NCI-H2227 treated with DMSO at 0.1 percent for 48 hours (cell line): Measurements from ENCODE around the gene CCNL2.
"Not testable (repeated sequence)": the region's sequence is repeated elsewhere in the genome, so short reads cannot be mapped to it uniquely, and the experiment has no call there.

Experiments
- DNase-seq: peaks from one replicate; lab custom pipeline; 2025; lab: John Stamatoyannopoulos, UW

The CCNL2 gene

DNA sequence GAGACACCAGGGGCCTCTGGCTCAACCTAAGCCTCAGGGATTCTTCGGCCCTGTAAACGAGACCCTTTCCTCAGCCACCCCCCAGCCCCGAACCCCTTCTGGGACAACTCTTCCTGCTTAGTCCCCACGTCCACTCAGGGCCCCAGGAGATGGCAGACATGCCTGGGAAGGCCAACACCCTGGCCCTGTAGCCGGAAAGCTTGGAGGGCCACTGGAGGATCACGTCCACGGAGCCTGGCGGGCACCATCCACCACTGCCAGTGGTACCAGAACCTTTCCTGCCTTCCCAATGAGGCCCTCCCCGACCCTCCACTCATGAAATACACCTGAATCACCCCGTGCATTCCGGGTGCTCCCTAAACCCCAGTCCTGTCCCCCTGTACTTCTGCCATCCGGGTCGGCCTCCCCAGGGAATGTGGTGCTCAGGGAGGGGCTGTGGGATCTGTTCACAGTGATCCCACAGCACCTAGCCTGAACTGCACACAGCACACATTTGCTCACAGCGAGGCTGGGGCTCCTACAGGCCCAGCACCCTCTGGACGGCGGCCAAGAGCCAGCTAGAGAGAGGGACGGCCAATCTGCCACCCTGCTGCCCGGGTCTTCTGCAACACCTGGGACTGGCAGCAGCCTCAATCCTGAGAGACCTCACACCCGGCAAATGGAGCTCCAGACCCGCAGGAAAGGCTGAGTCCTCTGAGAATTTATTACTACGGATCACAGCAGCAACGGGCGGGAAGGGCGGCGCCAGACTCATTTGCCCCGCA lies 25.9 kb downstream of the CCNL2 start:
- no peak for DNase-seq

DNA sequence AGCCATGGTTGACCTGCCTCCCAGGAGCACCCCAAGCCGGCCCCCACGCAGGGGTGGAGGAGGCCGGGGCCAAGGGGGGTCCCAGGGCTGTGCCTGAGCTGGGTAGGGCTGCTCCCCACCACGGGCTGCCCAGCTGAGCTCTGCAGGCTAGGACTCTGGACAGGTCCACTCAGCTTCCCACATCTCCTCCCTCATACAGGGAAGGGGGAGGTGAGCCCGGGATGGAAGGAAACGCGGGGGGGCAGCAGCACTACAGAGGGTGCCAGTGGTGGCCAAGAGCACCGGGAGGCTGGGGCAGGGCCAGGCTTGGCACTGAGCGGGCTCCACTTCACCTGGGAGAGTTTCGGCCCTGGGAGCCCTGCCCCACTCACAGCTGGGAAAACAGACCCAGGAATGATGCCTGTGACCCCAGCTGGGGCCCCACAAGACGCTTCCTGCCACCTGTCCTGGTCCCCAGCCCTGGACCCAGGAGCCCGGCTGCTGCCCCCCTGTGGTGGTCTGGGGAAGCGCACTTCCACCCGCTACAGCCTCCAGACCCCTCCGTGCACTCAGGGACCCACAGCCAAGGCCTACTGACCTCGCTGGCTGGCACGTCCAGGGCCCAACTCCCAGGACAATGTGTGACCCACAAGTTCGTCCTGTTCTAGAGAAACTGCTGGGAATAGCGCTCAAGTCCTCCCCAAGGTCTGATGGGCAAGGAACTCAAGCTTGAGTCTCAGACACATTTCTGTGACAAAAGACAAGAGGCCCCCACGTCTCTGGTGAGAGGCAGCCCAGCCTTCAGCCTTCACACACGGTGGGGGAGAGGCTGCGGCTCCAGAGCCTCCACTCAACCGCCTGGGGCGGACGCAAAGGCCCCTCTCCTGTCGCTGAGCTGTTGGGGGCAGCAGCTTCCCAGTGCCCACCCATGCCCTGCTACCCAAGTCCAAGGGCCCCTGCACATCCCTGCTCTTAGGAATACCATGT lies 27.1 kb downstream of the CCNL2 start:
- peak; percentile 8 for DNase-seq

DNA sequence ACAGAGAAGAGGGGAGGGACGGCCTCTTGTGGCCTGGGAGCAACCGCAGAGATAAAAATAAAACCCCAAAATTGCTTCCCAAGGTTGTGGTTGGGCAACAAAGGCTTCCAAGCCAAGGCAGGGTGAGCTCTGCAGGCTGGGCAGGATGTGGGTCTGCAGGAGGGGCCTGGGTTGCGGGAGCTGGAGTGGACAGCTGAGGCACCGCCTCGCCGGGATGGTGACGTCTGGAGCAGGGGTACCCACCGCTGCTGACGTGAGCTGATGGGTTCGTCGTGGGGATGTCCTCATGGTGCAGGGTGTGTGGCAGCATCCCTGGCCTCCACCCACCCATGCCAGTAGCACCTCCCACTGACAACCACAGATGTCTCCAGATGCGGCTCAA lies 27.8 kb downstream of the CCNL2 start:
- DNase-seq, result no peak

DNA sequence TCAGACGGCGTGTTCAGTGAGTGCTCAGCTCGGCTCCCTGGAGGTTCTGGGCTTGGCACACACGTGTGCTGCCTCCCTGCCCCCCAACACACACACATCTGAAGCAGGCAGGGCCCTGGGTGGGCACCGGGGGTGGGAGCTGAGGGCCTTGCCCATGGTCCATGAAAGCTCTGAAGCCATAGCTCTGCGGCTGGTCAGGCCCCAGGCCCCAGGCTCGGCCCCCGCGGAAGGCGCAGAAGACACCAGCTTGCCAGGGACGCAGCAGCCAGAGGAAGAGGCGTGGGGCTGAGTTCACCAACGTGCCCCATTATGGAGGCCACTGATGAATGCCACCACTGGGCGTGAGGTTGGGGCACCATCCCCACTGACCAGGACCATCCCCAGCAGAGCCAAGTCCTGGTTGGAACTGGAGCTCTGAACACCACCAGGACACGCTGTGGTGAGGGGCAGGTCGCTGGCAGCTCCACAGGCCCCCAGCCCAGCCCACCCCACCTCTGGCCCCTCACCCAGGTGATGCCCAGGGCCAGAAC lies 28.3 kb downstream of the CCNL2 start:
- DNase-seq, result no peak

DNA sequence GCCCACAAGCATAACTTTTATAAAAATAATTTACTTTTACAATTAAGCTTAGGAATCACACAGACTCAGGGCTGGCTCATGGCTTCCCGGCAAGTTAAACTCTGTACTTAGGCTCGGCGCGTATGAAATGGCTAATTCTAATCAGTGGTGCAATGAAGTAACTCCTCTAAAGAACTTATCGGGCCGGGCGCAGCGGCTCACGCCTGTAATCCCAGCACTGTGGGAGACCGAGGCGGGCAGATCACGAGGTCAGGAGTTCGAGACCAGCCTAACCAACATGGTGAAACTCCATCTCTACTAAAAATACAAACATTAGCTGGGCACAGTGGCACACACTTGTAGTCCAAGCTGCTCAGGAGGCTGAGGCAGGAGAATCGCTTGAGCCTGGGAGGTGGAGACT lies 29.0 kb downstream of the CCNL2 start:
- not testable (repeated sequence) for DNase-seq

DNA sequence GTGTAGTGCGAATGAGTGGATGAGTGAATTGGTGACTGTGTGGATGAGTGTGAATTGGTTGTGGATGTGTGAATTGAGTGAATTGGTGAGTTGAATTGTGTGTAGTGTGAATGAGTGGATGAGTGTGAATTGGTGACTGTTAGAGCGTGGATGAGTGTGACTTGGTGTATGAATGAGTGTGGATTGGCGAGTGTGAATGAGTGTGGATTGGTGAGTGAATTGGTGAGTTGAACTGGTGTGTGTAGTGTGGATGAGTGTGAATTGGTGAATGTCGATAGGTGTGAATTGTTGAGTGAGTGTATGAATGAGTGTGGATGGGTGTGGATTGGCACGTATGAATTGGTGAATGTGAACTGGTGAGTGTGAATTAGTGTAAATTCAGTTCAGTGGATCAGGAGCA lies 31.8 kb downstream of the CCNL2 start:
- no peak for DNase-seq

DNA sequence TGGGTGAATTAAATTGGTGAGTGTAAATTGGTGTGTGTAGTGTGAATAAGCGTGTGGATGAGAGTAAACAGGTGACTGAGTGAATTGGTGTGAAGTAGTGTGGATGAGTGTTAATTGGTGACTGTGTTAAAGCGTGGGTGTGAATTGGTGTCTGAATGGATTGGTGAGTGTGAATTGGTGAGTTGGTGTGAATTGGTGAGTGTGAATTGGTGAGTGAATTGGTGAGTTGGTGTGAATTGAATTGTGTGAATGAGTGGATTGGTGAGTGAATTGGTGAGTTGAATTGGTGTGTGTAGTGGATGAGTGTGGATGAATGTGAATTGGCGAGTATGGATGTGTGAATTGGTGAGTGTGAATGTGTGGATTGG lies 32.5 kb downstream of the CCNL2 start:
- DNase-seq, result no peak

DNA sequence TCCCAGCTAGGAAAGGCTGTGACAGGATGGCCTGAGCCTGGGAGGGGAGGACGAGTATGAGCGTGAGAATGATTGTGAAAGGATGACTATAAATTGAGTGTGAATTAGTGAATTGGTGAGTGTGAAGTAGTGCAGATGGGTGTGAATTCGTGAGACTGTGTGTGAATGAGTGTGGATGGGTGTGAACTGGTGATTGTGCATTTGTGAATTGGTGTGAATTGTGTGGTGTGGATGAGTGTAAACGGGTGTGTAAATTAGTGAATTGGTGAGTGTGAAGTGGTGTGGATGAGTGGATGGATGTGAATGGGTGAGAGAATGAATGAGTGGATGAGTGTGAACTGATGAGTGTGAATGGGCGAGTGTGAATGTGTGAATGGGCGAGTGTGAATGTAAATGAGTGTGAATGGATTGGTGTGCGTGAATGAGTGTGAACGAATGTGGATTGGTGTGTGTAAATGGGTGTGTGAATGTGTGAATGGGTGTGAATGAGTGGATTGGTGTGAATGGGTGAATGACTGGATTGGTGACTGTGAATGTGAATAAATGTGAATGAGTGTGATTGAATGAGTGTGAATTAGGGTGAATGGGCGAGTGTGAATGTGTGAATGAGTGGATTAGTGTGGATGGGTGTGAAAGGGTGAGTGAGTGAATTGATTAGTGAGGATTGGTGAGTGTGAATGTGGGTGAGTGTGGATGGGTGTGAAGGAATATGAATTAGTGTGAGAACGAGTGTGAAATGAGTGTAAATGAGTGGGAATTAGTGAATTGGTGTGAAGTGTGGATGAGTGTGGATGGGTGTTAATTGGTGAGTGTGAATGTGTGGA lies 33.0 kb downstream of the CCNL2 start:
- no peak for DNase-seq

DNA sequence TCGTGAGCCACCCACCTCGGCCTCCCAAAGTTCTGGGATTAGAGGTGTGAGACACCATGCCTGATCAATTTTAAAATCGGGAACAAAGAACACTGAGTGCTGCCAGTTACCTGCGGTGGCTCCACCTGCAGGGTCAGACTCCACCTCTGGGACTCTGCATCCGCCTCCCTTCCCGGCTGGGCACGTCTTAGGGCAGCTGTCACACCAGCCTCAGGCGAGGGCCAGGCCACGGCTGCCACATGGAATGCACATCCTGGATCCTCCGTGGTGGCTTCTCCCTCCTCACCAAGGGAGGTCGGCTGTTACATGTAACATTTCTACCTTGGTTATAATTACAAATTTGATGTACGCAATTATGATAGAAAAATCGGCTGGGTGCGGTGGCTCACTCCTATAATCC lies 34.9 kb downstream of the CCNL2 start:
- no peak for DNase-seq

DNA sequence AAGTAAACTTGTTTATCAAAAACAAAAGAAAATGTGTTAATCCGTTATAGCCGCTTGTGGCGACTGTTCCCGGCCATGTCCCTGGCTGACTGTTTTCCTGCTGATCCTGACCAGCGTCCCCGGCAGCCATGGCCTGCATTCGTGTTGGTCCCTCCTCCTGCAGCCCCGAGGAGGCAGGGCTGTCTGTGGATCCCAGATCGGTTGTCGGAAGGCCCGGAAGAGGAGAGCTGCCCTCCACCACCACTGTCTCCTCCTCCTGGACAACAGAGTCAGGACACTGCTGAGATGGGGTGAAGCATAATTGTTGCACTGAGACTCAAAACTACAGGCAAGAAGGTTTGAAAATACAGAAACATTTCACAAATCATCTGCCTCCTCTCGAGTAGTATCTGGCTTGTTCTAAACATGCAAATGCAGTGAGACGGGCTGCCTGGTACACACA lies 37.1 kb downstream of the CCNL2 start:
- DNase-seq, result peak; percentile 40

DNA sequence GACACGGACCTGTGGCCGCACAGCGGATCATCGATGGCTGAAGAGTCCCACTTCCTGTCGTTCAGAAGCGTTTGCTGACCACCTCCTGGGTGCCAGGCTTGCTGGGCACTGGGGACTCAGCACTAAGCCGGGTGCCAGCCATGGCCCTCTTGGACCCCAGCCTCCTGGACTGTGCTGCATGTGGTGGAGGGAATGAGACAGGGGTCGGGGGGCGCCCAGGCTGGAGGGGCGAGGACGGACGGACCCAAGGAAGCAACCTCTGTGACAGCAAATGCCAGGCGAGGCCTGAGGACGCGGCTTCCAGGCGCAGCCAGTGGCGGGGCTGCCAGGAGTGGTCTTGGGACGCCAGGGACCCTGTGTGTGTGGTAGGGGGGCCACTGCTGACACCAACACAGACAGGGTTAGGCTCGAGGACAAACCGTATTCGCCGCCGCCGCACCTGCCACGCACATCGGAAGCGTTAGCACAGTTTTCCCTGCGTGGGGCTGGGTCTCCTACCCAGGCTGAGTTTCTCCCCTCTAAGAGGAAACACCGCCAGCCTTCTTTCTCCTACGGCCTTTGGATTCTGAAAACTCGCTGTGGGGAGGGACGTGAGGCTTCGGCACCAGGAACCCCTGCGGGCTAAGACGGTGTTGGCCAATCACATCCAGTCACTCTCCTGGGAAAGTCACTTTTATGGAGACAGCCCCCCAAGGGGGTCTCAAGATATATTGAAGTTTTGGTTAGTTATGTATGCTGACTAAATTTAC lies 37.7 kb downstream of the CCNL2 start:
- no peak for DNase-seq

DNA sequence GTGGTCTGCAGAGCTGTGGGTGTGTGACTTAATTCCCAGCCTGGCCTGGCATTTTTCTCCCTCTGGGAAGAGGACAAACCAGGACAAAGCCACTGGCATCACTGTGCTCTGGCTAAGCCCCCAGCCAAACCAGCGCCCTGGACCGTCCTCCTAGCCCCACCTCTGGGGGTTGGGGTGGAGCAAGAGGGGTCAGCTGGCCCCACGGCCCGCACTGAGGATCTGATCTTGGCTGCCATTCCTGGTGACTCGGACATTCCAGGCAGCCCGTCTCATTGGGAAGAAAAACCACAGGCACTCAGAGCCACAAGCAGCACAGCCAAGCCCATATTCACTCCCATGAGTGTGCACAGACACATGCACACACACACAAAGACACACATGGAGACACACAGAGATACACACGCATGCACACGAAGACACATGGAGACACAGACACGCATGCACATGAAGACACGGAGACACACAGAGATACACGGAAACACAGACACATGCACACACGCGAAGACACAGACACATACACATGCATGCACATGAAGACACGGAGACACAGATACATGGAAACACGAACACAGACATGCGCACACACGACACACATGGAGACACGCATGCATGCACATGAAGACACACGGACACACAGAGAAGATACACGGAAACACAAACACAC lies 38.5 kb downstream of the CCNL2 start:
- DNase-seq, result no peak

DNA sequence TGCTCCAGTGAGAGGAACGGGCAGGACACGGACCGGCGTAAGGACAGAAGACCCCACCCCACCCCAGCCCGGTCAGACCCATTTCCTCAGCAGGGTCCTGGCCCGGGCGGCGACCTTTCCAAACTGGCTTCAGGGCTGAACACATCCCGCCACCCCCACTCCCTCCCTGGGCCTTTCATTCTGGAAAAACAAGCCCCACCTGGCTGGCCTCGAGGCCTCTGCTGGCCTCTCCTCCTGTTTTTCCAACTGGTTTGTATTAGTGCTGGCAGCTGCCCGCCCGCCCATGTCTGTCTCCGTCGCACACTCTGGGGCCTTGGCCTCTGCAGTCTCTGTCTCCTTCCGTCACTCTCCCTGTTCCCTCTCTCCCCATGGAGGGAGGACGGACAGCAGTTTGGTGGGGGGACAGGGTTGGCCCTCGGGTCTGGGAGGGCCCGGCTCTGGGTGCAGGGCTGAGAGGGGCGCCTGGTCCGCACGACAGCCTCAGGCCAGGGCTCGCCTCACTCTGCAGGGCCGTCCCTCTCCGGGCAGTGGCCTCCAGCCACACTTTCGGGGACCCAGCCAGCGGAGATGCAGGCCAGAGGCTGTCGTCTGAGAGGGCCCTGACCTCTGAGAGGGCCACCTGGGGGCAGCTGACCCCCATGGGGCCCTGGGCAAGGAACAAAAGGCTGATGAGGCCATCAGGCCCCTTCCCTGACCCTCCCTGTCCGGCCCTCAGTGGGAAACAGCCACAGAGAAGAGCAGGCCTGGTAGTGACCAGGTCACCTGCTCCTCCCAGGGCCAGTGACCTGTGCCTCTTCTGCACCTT lies 39.3 kb downstream of the CCNL2 start:
- no peak for DNase-seq

DNA sequence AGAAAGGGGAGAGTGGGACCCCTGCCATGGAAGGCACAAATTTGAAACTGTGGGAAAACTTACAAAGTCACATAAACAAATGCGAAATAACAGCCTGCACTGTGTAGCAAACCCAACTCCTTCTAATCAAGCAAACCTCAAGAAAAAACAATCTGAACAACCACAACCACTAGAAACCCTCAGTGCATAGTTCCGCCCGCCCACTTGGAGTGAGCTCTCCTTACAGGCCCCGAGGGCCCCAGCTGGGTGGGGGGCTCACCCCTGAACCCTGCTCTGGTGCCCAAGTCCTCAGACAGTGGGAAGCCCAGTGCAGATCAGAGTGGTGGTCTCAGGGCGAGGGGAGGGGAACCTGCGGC lies 39.8 kb downstream of the CCNL2 start:
- no peak for DNase-seq

DNA sequence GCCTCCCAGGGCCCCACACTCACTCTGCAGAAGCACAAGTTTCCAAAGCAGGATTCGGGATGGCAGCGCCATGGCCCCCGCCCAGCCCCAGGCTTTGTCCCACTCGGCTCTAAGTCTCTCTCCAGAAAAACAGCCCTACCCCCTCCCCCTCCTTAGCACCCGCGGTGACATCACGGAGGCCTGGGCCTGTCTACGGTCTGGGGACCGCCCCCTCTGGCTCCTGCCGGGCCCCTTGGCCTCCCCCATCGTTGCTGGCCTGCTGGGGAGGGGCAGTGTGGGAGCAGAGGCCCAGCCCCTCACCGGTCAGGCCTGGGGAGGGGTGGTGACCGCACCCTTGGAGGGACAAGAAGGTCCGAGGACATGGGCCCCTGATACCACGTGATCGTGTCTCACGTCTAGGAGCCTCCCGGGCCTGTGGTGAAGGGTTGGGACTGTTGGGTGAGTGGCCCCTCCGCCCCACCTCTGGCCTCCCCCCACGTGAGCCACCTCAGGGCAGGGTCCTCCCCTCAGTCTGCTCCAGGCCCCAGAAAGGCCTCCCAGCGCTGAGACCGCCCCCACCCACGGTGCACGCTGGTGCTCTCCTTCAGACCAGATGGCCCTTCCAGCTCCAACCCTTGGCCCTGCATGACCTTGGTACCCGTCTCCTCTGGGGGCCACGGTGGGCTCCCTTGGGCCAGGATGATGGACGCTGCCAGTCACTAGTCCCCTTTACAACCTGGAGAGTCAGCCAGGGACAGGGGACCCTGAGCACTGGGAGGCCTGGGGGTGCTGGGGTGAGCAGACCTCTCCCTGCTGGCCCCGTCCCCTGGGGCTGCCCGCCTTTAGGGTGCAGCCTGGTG lies 40.5 kb downstream of the CCNL2 start, which contains the start of gene MXRA8:
Gene MXRA8 (minus strand): TSS at position 123 of the 839 bp plus-strand sequence. CDS start 51 bp downstream, at position 72.
- DNase-seq, result no peak

DNA sequence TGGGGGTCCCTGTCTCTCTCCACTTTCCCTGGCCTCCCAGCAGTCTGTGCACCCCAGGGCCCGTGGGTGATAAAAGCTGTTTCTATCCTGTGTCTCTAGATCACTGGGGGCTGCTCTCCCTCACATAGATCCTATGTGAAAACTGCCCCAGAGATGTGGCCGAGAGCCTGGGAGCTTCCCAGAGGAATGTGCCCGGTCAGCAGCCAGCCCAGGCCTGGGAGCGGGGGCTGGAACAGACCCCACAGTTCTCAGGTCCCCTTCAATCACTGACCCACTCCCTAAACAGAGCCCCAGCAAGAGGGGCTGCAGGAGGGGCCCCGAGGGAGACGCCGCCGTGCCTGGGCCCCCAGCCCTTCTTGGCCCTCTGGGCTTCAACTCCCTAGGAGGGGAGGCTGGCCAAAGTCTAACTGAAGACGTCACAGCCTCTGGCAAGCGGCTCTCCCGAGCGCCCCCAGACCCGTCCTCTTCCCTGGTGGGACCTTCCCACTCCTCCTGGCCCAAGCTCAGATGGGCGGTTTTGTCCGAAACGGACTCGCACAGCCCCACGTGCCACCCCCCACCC lies 41.2 kb downstream of the CCNL2 start:
- no peak for DNase-seq

DNA sequence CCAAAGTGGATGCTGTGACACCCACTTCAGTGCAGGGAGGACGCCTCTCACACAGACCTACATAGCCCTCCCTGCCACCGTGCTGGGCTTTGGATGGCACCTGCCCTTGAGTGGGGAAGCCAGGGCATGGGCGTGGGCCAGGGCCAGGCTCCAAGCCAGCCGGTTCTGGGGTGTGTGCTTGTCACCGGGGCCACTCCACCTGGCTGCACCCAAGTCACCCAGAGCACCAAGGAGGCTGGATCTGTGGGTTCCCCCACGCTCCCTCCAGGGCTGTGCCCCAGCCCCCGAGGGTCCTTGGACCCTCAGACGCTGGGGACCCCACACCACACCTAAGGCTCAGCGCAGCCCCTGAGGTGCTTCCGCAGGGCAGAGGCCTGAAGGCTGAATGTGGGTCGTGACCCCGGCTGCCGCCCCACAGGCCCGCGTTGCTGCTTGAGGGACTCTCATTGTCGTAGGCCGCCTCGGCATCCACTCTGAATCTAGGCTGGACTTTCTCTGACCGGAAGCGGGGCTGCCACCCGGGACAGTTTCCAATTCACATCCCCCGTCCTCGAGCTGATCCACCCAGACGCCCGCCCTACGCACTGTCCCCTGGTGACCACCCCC lies 42.2 kb downstream of the CCNL2 start:
- no peak for DNase-seq

DNA sequence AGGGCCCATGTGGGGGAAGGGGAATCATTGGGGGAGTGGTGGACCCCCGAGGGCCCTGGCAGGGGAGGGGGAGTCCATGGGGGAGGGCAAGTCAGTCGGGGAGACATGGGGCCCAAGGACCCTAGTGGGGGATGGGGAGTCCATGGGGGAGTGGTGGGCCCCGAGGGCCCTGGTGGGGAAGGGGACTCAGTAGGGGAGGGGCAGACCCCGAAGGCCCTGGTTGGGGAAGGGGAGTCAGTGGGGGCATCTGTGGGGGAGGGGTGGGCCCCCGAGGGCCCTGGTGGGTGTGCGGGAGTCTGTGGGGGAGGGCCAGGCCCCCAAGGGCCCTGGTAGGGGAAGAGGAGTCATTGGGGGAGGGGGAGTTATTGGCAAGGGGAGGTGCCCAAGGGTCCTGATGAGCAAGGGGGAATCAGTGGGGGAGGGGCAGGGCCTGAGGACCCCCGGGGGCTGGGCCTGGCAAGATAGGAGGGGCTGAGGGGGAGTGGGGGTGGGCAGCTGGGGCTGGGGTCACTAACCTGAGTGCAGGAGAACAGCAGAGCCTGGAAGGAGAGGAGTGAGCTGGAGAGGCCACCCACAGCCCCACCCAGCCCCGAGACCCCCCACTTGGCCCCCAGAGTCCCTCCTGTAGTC lies 42.9 kb downstream of the CCNL2 start:
- no peak for DNase-seq
